SU-DHL-6 (cell line): ENCODE data around the gene DUSP22.

Experiments
- CTCF ChIP-seq: fragments of 200-600 bp; sonication (generic); IDR thresholded peaks from one replicate; pipeline ENCODE4 v1.5.1; 2017; ENCODE audit warnings: antibody characterized with exemption, mild to moderate bottlenecking, low read length, moderate library complexity; ENCODE audit not compliant: insufficient read depth, poor library complexity, severe bottlenecking
- EZH2phosphoT487 ChIP-seq: fragments of 200-600 bp; sonication (generic), shearing (Covaris generic); conservative IDR thresholded peaks from 2 replicates; pipeline ENCODE4 v1.6.1; 2018; ENCODE audit warnings: mild to moderate bottlenecking, antibody characterized with exemption, low read length, moderate library complexity, mixed read lengths

GRCh38 chr6:300494-301198 lies 8.4 kb downstream of the DUSP22 start:
- TF ChIP-seq CTCF = no peak
- TF ChIP-seq EZH2phosphoT487 = no peak
